ENCODE measurements around the gene DCAF8L1. TPM values are rescaled to one million over a fixed set of nuclear protein-coding genes. Genes with fewer than 3 reads are reported as not detected.

DCAF8L1 gene
- total RNA-seq = not detected in 2 replicates

- no peak for TF ChIP-seq CTCF (IDR thresholded peaks at IDR 0.05; ENCODE audit: insufficient read depth, low read length, severe bottlenecking)
- Histone ChIP-seq H3K27me3 (ENCODE audit: control insufficient read depth, insufficient read depth, low read length) (no peaks in the 10 kb centered on the region), H3K4me3 (ENCODE audit: low read depth, low read length) (no peak within 1 kb of the TSS), H3K36me3 (ENCODE audit: control insufficient read depth, insufficient read depth, low read length) (no peaks in the 10 kb centered on the region)
- DNase-seq (ENCODE audit: low read depth) (no peak), FAIRE-seq (no peak)
These were observed at the start of gene DCAF8L1 for GRCh38 chrX:27981349-27981748. Gene DCAF8L1, minus strand, starts transcription at chrX:27981449. Its CDS starts 115 bp downstream, at chrX:27981334.

GRCh38 chrX:28022371-28022770 lies 41.1 kb upstream of the DCAF8L1 start:
- no peaks in the 10 kb centered on the region for H3K36me3 ChIP-seq (ENCODE audit: control insufficient read depth, insufficient read depth, low read length)
- DNase-seq (ENCODE audit: low read depth) (peak; percentile 67), FAIRE-seq (no peak)
- no peaks in the 10 kb centered on the region for H3K27me3 ChIP-seq (ENCODE audit: control insufficient read depth, insufficient read depth, low read length)
- no peak overlapping the region for H3K4me3 ChIP-seq (ENCODE audit: low read depth, low read length)
- no peak for TF ChIP-seq CTCF (IDR thresholded peaks at IDR 0.05; ENCODE audit: insufficient read depth, low read length, severe bottlenecking)

- H3K4me3 ChIP-seq (ENCODE audit: low read depth, low read length) = no peak overlapping the region
- DNase-seq (ENCODE audit: low read depth) (peak; percentile 85), FAIRE-seq (no peak)
- H3K27me3 ChIP-seq (ENCODE audit: control insufficient read depth, insufficient read depth, low read length) = no peaks in the 10 kb centered on the region
- no peak for TF ChIP-seq CTCF (IDR thresholded peaks at IDR 0.05; ENCODE audit: insufficient read depth, low read length, severe bottlenecking)
- H3K36me3 ChIP-seq (ENCODE audit: control insufficient read depth, insufficient read depth, low read length) = no peaks in the 10 kb centered on the region
These were observed 35.6 kb upstream of the DCAF8L1 start for GRCh38 chrX:28016823-28017222.

GRCh38 chrX:28015993-28016392 lies 34.7 kb upstream of the DCAF8L1 start:
- FAIRE-seq = no peak
- no peaks in the 10 kb centered on the region for H3K27me3 ChIP-seq (ENCODE audit: control insufficient read depth, insufficient read depth, low read length)
- no peak for TF ChIP-seq CTCF (IDR thresholded peaks at IDR 0.05; ENCODE audit: insufficient read depth, low read length, severe bottlenecking)
- H3K36me3 ChIP-seq (ENCODE audit: control insufficient read depth, insufficient read depth, low read length) = no peaks in the 10 kb centered on the region
- no peak overlapping the region for H3K4me3 ChIP-seq (ENCODE audit: low read depth, low read length)
- no peak for DNase-seq (ENCODE audit: low read depth)

GRCh38 chrX:28010875-28011274 lies 29.6 kb upstream of the DCAF8L1 start:
- DNase-seq (ENCODE audit: low read depth) (no peak), FAIRE-seq (no peak)
- H3K27me3 ChIP-seq (ENCODE audit: control insufficient read depth, insufficient read depth, low read length) = no peaks in the 10 kb centered on the region
- TF ChIP-seq CTCF (IDR thresholded peaks at IDR 0.05; ENCODE audit: insufficient read depth, low read length, severe bottlenecking) = no peak
- no peak overlapping the region for H3K4me3 ChIP-seq (ENCODE audit: low read depth, low read length)
- no peaks in the 10 kb centered on the region for H3K36me3 ChIP-seq (ENCODE audit: control insufficient read depth, insufficient read depth, low read length)

- no peaks in the 10 kb centered on the region for H3K27me3 ChIP-seq (ENCODE audit: control insufficient read depth, insufficient read depth, low read length)
- H3K4me3 ChIP-seq (ENCODE audit: low read depth, low read length) = no peak overlapping the region
- TF ChIP-seq CTCF (IDR thresholded peaks at IDR 0.05; ENCODE audit: insufficient read depth, low read length, severe bottlenecking) = no peak
- DNase-seq (ENCODE audit: low read depth) = no peak
- FAIRE-seq = no peak
- H3K36me3 ChIP-seq (ENCODE audit: control insufficient read depth, insufficient read depth, low read length) = no peaks in the 10 kb centered on the region
These were observed 17.4 kb upstream of the DCAF8L1 start for GRCh38 chrX:27998666-27999065.
